GM11168 (cell line): ENCODE results near the gene ACKR1.

ENCODE experiments used
- in situ Hi-C: fragments of 300-500 bp; cut with MboI; formaldehyde crosslinking; loops from one replicate; pipeline ENCODE4 v1.12.0; 2022; ENCODE audit warnings: low sequenced_read_pairs; ENCODE audit not compliant: unreplicated experiment

The ACKR1 gene

GRCh38 chr1:159185121-159185520 is 19.6 kb upstream of the ACKR1 start:
- in situ Hi-C loops = no loop called here

- in situ Hi-C loops = no loop called here
Observed at GRCh38 chr1:159187033-159187432, 17.6 kb upstream of the ACKR1 start.

GRCh38 chr1:159187647-159188374 is 16.9 kb upstream of the ACKR1 start:
- in situ Hi-C loops = no loop called here

GRCh38 chr1:159188375-159188788 is 16.3 kb upstream of the ACKR1 start:
- in situ Hi-C loops = no loop called here

GRCh38 chr1:159190441-159190840 is 14.2 kb upstream of the ACKR1 start:
- in situ Hi-C loops = no loop called here

- in situ Hi-C loops = loop anchor here (5.0 kb wide), 1 partner anchor 34 kb away; no protein-coding TSS in a partner anchor
Observed at GRCh38 chr1:159196543-159196942, 8.1 kb upstream of the ACKR1 start.

GRCh38 chr1:159197561-159198557 is 6.8 kb upstream of the ACKR1 start:
- in situ Hi-C loops = loop anchor here (5.0 kb wide), 1 partner anchor 36 kb away; no protein-coding TSS in a partner anchor

GRCh38 chr1:159199901-159200300 is 4.8 kb upstream of the ACKR1 start:
- in situ Hi-C loops = loop anchor here (5.0 kb wide), 1 partner anchor 38 kb away; no protein-coding TSS in a partner anchor

GRCh38 chr1:159200769-159201168 is 3.9 kb upstream of the ACKR1 start:
- in situ Hi-C loops = no loop called here

- in situ Hi-C loops = no loop called here
Observed at GRCh38 chr1:159201642-159202041, 3.0 kb upstream of the ACKR1 start.

- in situ Hi-C loops = no loop called here
Observed at GRCh38 chr1:159203610-159204009, 1.1 kb upstream of the ACKR1 start.

GRCh38 chr1:159205225-159205624 is 550 bp downstream of the ACKR1 start:
- in situ Hi-C loops = no loop called here

- in situ Hi-C loops = no loop called here
Observed at GRCh38 chr1:159206110-159206509, 1.4 kb downstream of the ACKR1 start.

- in situ Hi-C loops = no loop called here
Observed at GRCh38 chr1:159207080-159207479, 2.4 kb downstream of the ACKR1 start.

GRCh38 chr1:159207774-159208173 is 3.1 kb downstream of the ACKR1 start:
- in situ Hi-C loops = no loop called here

- in situ Hi-C loops = no loop called here
Observed at GRCh38 chr1:159208175-159208825, 3.6 kb downstream of the ACKR1 start.

GRCh38 chr1:159209061-159209460 is 4.4 kb downstream of the ACKR1 start:
- in situ Hi-C loops = no loop called here

- in situ Hi-C loops = no loop called here
Observed at GRCh38 chr1:159211331-159212136, 6.9 kb downstream of the ACKR1 start.

GRCh38 chr1:159212596-159212995 is 7.9 kb downstream of the ACKR1 start:
- in situ Hi-C loops = no loop called here
